ENCODE measurements around the gene KIT.
A peak's percentile ranks its signal among the peaks of the same experiment; 100 is the strongest.
"Not testable (repeated sequence)": the region's sequence is repeated elsewhere in the genome, so short reads cannot be mapped to it uniquely, and the experiment has no call there.

The KIT gene

GRCh38 chr4:54657551-54658251, at the start of gene KIT:
Gene KIT (plus strand): TSS chr4:54657957. CDS start chr4:54658015, 58 bp downstream.
- no peak for DNase-seq

- no peak for DNase-seq
These were observed 48.4 kb upstream of the KIT start for GRCh38 chr4:54609310-54609709.

GRCh38 chr4:54614149-54614548, 43.6 kb upstream of the KIT start:
- DNase-seq = no peak

- no peak for DNase-seq
These were observed 37.0 kb upstream of the KIT start for GRCh38 chr4:54620773-54621172.

GRCh38 chr4:54625391-54625790, 32.4 kb upstream of the KIT start:
- DNase-seq = no peak

GRCh38 chr4:54626113-54626512, 31.6 kb upstream of the KIT start:
- DNase-seq = no peak

GRCh38 chr4:54632537-54632936, 25.2 kb upstream of the KIT start:
- no peak for DNase-seq

- not testable (repeated sequence) for DNase-seq
These were observed 24.5 kb upstream of the KIT start for GRCh38 chr4:54633102-54633740.

- DNase-seq = no peak
These were observed 22.4 kb upstream of the KIT start for GRCh38 chr4:54635318-54635717.

- no peak for DNase-seq
These were observed 20.4 kb upstream of the KIT start for GRCh38 chr4:54637325-54637724.

- DNase-seq = not testable (repeated sequence)
These were observed 16.7 kb upstream of the KIT start for GRCh38 chr4:54641101-54641500.

GRCh38 chr4:54643172-54643571, 14.6 kb upstream of the KIT start:
- DNase-seq = no peak

- DNase-seq = no peak
These were observed 13.6 kb upstream of the KIT start for GRCh38 chr4:54643958-54644751.

GRCh38 chr4:54645830-54646229, 11.9 kb upstream of the KIT start:
- DNase-seq = no peak

GRCh38 chr4:54647070-54647469, 10.7 kb upstream of the KIT start:
- DNase-seq = no peak

- DNase-seq = no peak
These were observed 6.7 kb upstream of the KIT start for GRCh38 chr4:54651050-54651449.

GRCh38 chr4:54654753-54655152, 3.0 kb upstream of the KIT start:
- no peak for DNase-seq

GRCh38 chr4:54657185-54657550, 589 bp upstream of the KIT start:
- DNase-seq = no peak

GRCh38 chr4:54658252-54659093, 716 bp downstream of the KIT start:
- peak; percentile 1 to 15 for DNase-seq

- no peak for DNase-seq
These were observed 1.6 kb downstream of the KIT start for GRCh38 chr4:54659313-54659712.

GRCh38 chr4:54659749-54660535, 2.2 kb downstream of the KIT start:
- no peak for DNase-seq

- DNase-seq = no peak
These were observed 2.8 kb downstream of the KIT start for GRCh38 chr4:54660591-54660990.
